PC-3 (cell line): ENCODE data around the gene TSEN54.

Experiments
- EZH2 ChIP-seq: fragments of 300-600 bp; sonication (generic); IDR thresholded peaks from one replicate; pipeline ENCODE4 v1.6.1; 2017; ENCODE audit warnings: antibody characterized with exemption, mild to moderate bottlenecking, low read length; ENCODE audit not compliant: unreplicated experiment
- TF ChIP-seq, protein P1 (sequence below): fragments of 300-600 bp; sonication (generic); conservative IDR thresholded peaks from 2 replicates; pipeline ENCODE4 v1.5.1; 2017; ENCODE audit warnings: antibody characterized with exemption, low read depth, mild to moderate bottlenecking, low read length

DNA sequence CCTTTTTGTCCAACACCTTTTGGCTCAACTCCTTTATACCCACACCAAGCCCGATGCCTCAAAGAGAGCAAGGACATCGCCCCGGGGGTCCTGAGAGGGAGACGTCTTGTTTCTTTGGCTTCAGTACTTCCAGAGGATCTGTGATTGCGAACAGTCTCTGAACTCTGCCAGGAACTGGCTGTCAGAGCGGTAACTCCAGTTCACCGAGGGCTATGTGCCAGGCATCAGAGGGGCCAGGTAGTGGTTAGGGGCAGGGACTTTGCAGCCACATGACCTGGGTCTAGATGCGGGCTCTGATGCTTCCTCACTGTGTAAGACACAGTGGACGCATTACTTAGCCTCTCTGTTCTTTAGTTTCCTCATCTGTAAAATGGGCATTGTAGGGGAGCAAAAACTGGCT is 30.8 kb downstream of the TSEN54 start:
- TF ChIP-seq, protein P1, sequence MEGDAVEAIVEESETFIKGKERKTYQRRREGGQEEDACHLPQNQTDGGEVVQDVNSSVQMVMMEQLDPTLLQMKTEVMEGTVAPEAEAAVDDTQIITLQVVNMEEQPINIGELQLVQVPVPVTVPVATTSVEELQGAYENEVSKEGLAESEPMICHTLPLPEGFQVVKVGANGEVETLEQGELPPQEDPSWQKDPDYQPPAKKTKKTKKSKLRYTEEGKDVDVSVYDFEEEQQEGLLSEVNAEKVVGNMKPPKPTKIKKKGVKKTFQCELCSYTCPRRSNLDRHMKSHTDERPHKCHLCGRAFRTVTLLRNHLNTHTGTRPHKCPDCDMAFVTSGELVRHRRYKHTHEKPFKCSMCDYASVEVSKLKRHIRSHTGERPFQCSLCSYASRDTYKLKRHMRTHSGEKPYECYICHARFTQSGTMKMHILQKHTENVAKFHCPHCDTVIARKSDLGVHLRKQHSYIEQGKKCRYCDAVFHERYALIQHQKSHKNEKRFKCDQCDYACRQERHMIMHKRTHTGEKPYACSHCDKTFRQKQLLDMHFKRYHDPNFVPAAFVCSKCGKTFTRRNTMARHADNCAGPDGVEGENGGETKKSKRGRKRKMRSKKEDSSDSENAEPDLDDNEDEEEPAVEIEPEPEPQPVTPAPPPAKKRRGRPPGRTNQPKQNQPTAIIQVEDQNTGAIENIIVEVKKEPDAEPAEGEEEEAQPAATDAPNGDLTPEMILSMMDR: no peak
- no peak for TF ChIP-seq EZH2
